Suppressor macrophage treated with lipopolysaccharide for 4 hours (primary cell): ENCODE results near the gene ATP9B.

Experiments
- DNase-seq: peaks from one replicate; pipeline ENCODE4 v3.0.0-alpha.2; 2020

Gene ATP9B

DNA sequence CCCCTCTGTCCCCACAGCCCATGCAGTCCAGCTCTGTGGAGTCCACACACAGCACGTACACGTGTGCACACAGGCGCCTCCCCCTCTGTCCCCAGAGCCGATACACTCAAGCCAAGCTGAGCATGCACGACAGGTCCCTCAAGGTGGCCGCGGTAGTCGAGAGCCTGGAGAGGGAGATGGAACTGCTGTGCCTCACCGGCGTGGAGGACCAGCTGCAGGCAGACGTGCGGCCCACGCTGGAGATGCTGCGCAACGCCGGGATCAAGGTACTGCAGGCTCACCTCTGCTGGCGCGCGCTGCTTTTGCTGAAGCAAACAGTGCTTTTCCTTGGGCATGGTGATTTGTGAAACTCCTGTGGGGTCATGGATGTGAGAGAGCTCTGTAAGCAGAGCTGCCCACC, 268.0 kb downstream of the ATP9B start:
- DNase-seq: no peak

GRCh38 chr18:79337620-79338019, 268.4 kb downstream of the ATP9B start:
- DNase-seq: no peak

DNA sequence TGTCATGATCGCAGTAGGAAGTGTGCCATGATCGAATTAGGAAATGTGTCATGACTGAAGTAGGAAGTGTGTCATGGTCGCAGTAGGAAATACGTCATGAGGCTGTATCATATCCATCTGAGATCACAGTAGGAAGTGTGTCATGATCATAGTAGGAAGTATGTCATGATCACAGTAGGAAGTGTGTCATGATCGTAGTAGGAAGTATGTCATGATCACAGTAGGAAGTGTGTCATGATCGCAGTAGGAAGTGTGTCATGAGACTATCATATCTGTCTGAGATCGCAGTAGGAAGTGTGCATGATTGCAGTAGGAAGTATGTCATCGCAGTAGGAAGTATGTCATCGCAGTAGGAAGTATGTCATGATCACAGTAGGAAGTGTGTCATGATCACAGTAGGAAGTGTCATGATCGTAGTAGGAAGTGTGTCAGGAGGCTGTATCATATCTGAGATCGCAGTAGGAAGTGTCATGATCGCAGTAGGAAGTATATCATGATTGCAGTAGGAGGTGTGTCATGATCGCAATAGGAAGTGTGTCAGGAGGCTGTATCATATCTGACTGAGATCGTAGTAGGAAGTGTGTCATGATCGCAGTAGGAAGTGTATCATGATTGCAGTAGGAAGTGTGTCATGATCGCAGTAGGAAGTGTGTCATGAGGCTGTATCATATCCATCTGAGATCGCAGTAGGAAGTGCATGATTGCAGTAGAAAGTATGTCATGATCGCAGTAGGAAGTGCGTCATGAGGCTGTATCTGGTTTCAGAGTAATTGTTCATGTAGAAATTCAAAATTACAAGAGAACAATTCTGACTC, 270.1 kb downstream of the ATP9B start:
- no peak for DNase-seq

- DNase-seq: no peak
Measured at GRCh38 chr18:79343567-79344207, 274.5 kb downstream of the ATP9B start.

DNA sequence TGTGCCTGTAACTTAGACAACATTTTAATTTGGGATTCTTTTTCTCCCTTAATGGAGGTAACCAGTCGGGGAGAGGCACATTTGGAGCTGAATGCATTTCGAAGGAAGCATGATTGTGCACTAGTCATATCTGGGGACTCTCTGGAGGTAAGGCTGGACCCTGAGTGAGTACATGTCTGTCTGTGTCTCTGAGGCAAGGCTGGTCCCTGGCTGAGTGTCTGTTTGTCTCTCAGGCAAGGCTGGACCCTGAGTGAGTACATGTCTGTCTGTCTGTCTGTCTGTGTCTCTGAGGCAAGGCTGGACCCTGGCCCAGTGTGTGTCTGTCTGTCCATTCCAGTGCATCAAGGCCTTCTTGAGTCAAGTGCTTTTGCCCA, 275.0 kb downstream of the ATP9B start:
- no peak for DNase-seq

- no peak for DNase-seq
Measured at GRCh38 chr18:79345366-79345765, 276.2 kb downstream of the ATP9B start.

DNA sequence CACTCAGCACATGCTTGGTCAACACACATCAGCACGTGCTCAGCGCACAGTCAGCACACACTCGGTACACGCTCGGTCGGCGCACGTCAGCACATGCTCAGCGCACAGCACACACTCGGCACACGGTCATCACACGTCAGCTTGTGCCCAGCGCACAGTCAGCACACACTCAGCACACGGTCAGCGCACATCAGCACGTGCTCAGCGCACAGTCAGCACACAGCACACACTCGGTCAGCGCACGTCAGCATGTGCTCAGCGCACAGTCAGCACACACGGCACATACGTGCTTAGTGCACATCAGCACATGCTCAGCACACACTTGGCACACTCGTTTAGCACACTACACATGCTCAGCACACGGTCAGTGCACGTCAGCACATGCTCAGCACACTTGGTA, 276.8 kb downstream of the ATP9B start:
- DNase-seq: no peak

DNA sequence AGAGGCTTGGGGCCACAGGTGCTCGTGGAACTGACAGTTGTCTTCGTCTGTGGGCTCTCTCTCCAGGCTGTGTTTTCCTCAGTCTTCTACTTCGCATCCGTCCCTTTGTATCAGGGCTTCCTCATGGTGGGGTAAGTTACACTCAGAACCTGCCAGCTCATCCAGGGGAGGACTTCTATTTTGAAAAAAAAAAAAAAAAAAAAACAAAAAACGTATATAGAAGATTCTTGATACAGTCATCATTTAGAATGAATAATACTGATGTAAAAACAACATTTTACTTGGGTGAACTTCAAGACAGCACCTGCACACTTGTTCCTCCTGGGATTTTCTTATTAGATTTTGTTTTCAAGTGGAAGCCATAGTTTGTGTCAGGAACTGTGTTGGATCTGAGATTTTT, 278.9 kb downstream of the ATP9B start:
- no peak for DNase-seq

DNA sequence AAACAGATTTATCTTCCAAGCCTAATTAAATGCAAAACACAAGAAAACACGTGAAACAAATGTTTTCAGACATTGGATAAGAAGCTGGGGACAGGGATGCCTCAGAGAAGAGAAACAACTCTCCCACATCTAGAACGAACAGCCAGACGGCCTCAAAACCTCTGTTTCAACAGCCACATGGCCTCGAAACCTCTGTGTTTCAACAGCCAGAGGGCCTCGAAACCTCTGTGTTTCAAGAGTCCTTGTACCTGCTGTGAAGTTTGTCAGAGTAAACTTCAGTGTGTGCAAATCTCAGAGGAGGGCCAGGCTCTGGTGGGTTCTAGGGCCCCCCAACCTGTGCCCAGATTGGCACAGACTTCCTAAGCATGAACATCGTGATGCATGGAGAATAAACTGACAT, 283.2 kb downstream of the ATP9B start:
- no peak for DNase-seq

DNA sequence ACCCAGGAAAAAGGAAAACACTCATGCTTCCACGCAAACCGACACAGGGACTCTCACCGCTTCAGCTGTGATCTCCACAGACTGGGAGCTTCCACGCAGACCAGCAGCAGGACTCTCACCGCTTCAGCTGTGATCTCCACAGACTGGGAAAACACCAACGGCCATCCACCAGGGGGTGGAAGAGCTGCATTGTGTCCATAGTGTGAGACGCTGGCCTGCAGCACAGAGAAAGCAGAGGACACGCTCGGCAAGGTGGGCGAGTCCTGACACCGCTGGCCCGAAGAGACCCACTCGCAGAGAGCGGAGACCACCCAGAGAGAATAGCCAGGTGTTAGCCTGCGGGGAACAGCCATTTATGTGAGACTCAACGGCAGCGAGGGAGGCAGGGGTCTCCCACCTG, 284.1 kb downstream of the ATP9B start:
- no peak for DNase-seq

- no peak for DNase-seq
Measured at GRCh38 chr18:79354350-79354749, 285.2 kb downstream of the ATP9B start.

DNA sequence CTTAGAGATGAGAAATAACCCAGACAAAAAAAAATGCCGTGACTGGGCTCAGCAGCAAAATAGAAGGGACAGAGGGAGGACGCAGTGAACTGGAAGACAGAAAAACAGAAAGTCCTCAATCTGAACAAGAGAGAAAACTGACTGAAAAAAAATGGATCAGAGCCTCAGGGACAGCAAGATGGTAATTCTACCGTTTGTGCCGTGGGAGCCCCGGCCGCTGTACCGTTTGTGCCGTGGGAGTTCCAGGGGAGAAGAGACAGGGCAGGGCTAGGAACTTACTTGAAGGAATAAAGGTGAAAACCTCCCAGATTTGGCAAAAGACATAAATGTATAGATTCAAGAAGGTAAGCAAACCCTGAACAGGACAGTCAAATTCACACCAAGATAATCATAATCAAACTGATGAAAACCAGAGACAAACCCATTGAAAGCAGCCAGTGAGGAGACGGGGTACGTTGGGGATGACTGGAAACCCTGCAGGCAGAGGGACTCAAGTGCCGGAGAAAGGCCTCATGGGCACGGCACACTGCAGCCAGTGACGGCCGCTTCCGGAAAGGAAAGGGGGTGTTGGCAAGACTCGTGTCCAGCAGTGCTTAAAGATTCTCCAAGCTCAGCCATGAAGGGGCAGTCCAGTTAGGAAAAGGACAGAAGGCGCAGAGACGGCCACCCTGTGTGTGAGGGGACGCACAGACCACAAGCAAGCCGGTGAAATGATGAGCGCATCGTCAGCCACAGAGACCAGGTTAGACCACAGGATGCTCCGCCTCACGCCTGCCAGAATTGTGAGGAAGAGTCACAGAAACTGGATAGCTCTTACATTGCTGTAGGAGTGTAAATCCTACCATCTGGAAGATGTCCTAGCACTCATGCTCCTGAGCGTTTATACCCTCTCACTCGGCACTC, 286.5 kb downstream of the ATP9B start:
- no peak for DNase-seq

GRCh38 chr18:79356435-79356834, 287.2 kb downstream of the ATP9B start:
- no peak for DNase-seq

DNA sequence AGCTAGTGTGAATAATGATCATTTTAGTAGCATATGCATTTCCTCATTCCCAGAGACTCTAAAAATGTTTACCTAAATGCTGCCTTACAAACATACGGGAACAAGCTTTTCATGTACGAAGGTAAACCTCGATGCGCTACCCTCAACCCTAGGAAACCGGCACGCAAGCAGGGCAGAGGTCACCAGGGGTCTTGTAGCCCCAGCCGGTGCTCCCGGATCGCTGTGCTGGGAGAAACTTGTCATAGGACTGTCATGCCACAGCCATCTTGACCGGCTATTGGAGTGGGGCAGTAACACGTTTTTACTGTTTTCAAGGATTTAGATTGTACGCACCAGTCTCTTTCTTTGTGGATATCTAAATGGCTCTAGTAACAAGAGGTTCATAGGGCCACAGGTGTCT, 291.7 kb downstream of the ATP9B start:
- DNase-seq: no peak

GRCh38 chr18:79361766-79362522, 292.8 kb downstream of the ATP9B start:
- DNase-seq: no peak

DNA sequence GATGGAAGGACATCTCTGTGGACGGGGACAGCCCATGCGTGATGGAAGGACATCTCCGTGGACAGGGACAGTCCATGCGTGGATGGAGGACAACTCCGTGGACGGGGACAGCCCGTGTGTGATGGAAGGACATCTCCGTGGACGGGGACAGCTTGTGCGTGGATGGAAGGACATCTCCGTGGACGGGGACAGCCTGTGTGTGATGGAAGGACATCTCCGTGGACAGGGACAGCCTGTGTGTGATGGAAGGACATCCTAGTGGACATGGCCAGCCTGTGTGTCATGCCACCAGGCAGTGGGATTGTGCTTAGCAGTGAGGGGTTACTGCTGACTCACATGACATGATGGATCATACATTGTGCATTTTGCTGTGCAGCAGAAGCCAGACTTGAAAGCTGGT, 296.5 kb downstream of the ATP9B start:
- DNase-seq: no peak

DNA sequence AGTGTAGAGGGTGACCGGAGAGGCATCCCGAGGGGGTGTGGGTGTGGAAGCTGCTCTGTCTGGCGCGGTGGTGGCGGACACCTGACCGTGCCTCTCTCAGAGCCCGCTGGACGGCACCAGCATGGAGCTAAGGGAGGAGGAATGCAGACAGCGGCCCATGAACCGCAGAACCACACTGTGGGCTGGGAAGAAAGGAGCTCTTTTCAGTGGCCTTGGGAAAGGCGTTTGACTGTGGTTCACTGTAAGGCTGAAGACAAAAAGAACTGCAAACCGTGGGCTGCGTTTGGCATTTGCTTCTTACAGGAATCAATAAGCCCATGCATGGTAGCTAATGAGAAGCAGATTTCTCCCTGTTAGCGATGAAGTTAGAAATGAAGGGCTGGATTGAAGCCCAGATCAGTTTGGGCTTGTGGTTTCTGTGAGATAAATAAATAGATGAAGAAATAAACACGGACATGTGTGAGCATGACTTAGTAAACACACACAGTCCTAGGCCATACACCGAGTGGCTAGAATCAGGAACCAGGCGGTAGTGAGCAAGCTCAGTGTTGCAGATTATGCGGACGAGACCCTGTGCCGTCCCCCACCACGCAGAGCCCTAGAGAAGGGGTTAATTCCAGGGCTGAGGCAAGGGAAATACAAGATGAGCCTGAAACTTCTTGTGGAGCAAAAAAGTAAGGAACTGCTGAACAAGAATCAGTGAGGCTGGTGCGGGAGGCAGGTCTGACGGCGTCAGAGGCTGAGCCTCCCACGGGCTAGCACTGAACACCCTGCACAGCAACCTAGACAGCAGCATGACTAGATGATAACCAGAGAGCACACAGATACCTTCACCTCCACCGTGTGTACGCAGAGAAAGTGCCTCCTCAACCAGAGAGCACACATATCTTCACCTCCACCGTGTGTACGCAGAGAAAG, 297.2 kb downstream of the ATP9B start:
- DNase-seq: no peak

- DNase-seq: no peak
Measured at GRCh38 chr18:79367480-79367879, 298.3 kb downstream of the ATP9B start.

GRCh38 chr18:79367989-79368388, 298.8 kb downstream of the ATP9B start:
- DNase-seq: no peak

DNA sequence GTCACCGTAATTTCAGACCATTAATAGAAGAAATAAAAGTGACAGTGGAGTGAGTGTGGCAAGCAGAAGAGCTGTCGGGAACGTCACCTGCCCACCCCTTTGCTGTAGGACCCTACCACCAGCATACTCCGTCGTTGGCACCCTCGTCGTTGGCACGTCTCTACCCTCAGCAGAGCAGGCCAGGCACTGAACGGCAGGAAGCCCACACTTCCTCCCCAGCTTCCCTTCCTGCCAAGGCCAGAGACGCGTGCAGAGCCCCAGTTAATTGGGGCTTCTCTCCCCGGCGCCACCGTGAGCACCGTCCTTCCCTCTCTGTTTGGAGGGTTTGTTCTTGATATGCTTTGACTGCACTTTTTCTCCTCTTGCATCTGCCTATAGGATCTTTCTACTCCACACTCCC, 299.5 kb downstream of the ATP9B start:
- DNase-seq: no peak

- DNase-seq: no peak
Measured at GRCh38 chr18:79371561-79372121, 302.4 kb downstream of the ATP9B start.
